Panc1 (cell line): ENCODE measurements around the gene TPGS1.

Experiments
- CTCF ChIP-seq: fragments of 450-650 bp; IDR thresholded peaks from 2 replicates; pipeline ENCODE4 v1.5.1; 2017; ENCODE audit warnings: mild to moderate bottlenecking
- TCF7L2 ChIP-seq: IDR thresholded peaks from 2 replicates; pipeline ENCODE4 v1.6.1; 2011; ENCODE audit warnings: mild to moderate bottlenecking, low read depth, low read length, inconsistent platforms

- TF ChIP-seq CTCF (no peak), TCF7L2 (no peak)
Observed at GRCh38 chr19:464208-464545, 43.1 kb upstream of the TPGS1 start.
